Endodermal cell (in vitro differentiated cells): ENCODE results near the gene CDH23. TPM values are rescaled to one million over a fixed set of nuclear protein-coding genes. Genes with fewer than 3 reads are reported as not detected.

Source experiments
- DNase-seq: peaks from one replicate; pipeline ENCODE4 v3.0.0-alpha.2; 2017
- H3K27ac ChIP-seq: 2 replicates; pipeline ENCODE4 v1.5.1; 2013; ENCODE audit warnings: mild to moderate bottlenecking, low read depth, low read length, moderate library complexity
- H3K27me3 ChIP-seq: 2 replicates; pipeline ENCODE4 v1.6.1; 2013; ENCODE audit warnings: mild to moderate bottlenecking, low read length, moderate library complexity; ENCODE audit not compliant: insufficient read depth, control insufficient read depth, poor library complexity, severe bottlenecking
- H3K36me3 ChIP-seq: 2 replicates; pipeline ENCODE4 v1.7.0; 2013; ENCODE audit warnings: mild to moderate bottlenecking, low read length, moderate library complexity; ENCODE audit not compliant: control insufficient read depth, insufficient read depth
- H3K4me1 ChIP-seq: one replicate; pipeline ENCODE4 v1.7.0; 2013; ENCODE audit warnings: low read length; ENCODE audit not compliant: control insufficient read depth, insufficient read depth
- H3K4me3 ChIP-seq: 2 replicates; pipeline ENCODE4 v1.5.1; 2013; ENCODE audit warnings: mild to moderate bottlenecking, low read length, moderate library complexity
- H3K9ac ChIP-seq: 2 replicates; pipeline ENCODE4 v1.6.1; 2013; ENCODE audit warnings: mild to moderate bottlenecking, low read length, moderate library complexity; ENCODE audit not compliant: poor library complexity, severe bottlenecking; ENCODE audit errors: extremely low read depth
- H3K9me3 ChIP-seq: 2 replicates; pipeline ENCODE4 v1.6.1; 2013; ENCODE audit warnings: mild to moderate bottlenecking, low read length, moderate library complexity; ENCODE audit not compliant: control insufficient read depth
- H3K27ac Mint-ChIP-seq: 2 replicates; pipeline ENCODE4 v1.8.0; 2020; ENCODE audit warnings: mixed read lengths
- H3K27me3 Mint-ChIP-seq: 2 replicates; pipeline ENCODE4 v1.8.0; 2021; ENCODE audit warnings: mild to moderate bottlenecking, mixed read lengths; ENCODE audit not compliant: insufficient read depth
- H3K36me3 Mint-ChIP-seq: 2 replicates; pipeline ENCODE4 v1.8.0; 2020; ENCODE audit warnings: low read depth, mixed read lengths
- H3K4me1 Mint-ChIP-seq: 2 replicates; pipeline ENCODE4 v1.8.0; 2020; ENCODE audit warnings: mixed read lengths
- H3K4me3 Mint-ChIP-seq: 2 replicates; pipeline ENCODE4 v1.8.0; 2020; ENCODE audit warnings: mild to moderate bottlenecking, moderate library complexity, mixed read lengths
- H3K9me3 Mint-ChIP-seq: 2 replicates; pipeline ENCODE4 v1.8.0; 2020; ENCODE audit warnings: mild to moderate bottlenecking, mixed read lengths
- CTCF ChIP-seq: fragments of 200-600 bp; sonication (generic); conservative IDR thresholded peaks from 2 replicates; pipeline ENCODE4 v1.5.0; 2021; ENCODE audit warnings: antibody characterized with exemption, mild to moderate bottlenecking
- WGBS, 2 experiments: methylation state at CpG; one replicate each; pipeline versions ENCODE4 v1.1.5 to v1.1.7; 2013; ENCODE audit warnings: missing lambda C conversion rate in 2 of 2, mixed read lengths in 1 of 2; ENCODE audit not compliant: insufficient coverage in 1 of 2, insufficient read length in 1 of 2; 5-methylcytosine and 5-hydroxymethylcytosine counted together
- total RNA-seq, 2 donors: library from RNA; stranded (reverse); fragmentation: NEBNext Ultra II Directional in 1 of 2; extraction: Animal tissue kit (Norgen Biotek cat#: 25700) in 1 of 2; gene quantifications; 2 replicates in 1 of 2; 3 replicates in 1 of 2; pipeline ENCODE4 v1.2.1, GENCODE V29; 2021

The CDH23 gene
- total RNA-seq, 2 donors from 2014 or later, result 2.1 to 4.2 TPM

- no peaks in the 10 kb centered on the region for H3K4me1 ChIP-seq
- Mint-ChIP-seq H3K4me3 (no peak overlapping the region), H3K36me3 (no peaks in the 10 kb centered on the region), H3K27ac (no peak overlapping the region), H3K27me3 (peaks cover 9% of the 10 kb centered on the region), H3K9me3 (no peaks in the 10 kb centered on the region), H3K4me1 (peaks cover 5% of the 10 kb centered on the region)
- H3K9me3 ChIP-seq, result no peaks in the 10 kb centered on the region
- H3K9ac ChIP-seq, result no peak overlapping the region
- no peaks in the 10 kb centered on the region for H3K36me3 ChIP-seq
- H3K27ac ChIP-seq, result no peak overlapping the region
- TF ChIP-seq CTCF, result no peak
- 84 to 100% methylated on average over 2 to 4 of the region's 4 CpGs for WGBS, 2 experiments
- no peak for DNase-seq
- H3K27me3 ChIP-seq, result peaks cover 3% of the 10 kb centered on the region
- no peak overlapping the region for H3K4me3 ChIP-seq
Measured at GRCh38 chr10:71717056-71717455, 320.3 kb downstream of the CDH23 start.

GRCh38 chr10:71717551-71717951, 320.8 kb downstream of the CDH23 start:
- 87% methylated on average over 2 of the region's 2 CpGs for WGBS, 2 experiments
- peaks cover 3% of the 10 kb centered on the region for H3K27me3 ChIP-seq
- TF ChIP-seq CTCF, result no peak

GRCh38 chr10:71718165-71718698, 321.5 kb downstream of the CDH23 start:
- 92 to 93% methylated on average over 4 to 10 of the region's 10 CpGs for WGBS, 2 experiments
- Mint-ChIP-seq H3K9me3 (peaks cover 2% of the 10 kb centered on the region), H3K4me1 (peaks cover 5% of the 10 kb centered on the region), H3K4me3 (no peak overlapping the region), H3K27me3 (peaks cover 11% of the 10 kb centered on the region), H3K27ac (no peak overlapping the region), H3K36me3 (no peaks in the 10 kb centered on the region)
- peaks cover 3% of the 10 kb centered on the region for H3K27me3 ChIP-seq
- no peaks in the 10 kb centered on the region for H3K4me1 ChIP-seq
- no peak for DNase-seq
- no peaks in the 10 kb centered on the region for H3K36me3 ChIP-seq
- no peaks in the 10 kb centered on the region for H3K9me3 ChIP-seq
- no peak overlapping the region for H3K27ac ChIP-seq
- no peak overlapping the region for H3K9ac ChIP-seq
- no peak overlapping the region for H3K4me3 ChIP-seq
- TF ChIP-seq CTCF, result no peak

More at GRCh38 chr10:71717551-71717951, 320.8 kb downstream of the CDH23 start:
- no peak for DNase-seq
- H3K4me1 ChIP-seq, result no peaks in the 10 kb centered on the region
- no peak overlapping the region for H3K27ac Mint-ChIP-seq
- H3K4me3 ChIP-seq, result no peak overlapping the region
- no peak overlapping the region for H3K9ac ChIP-seq
- no peak overlapping the region for H3K27ac ChIP-seq
- peaks cover under 1% of the 10 kb centered on the region for H3K9me3 Mint-ChIP-seq
- H3K9me3 ChIP-seq, result no peaks in the 10 kb centered on the region
- H3K4me1 Mint-ChIP-seq, result peaks cover 5% of the 10 kb centered on the region
- no peaks in the 10 kb centered on the region for H3K36me3 Mint-ChIP-seq
- peaks cover 9% of the 10 kb centered on the region for H3K27me3 Mint-ChIP-seq
- no peak overlapping the region for H3K4me3 Mint-ChIP-seq
- no peaks in the 10 kb centered on the region for H3K36me3 ChIP-seq
